ENCODE data around the gene RSAD2. TPM values are rescaled to one million over a fixed set of nuclear protein-coding genes. Genes with fewer than 3 reads are reported as not detected.

RSAD2 gene
- total and polyA plus RNA-seq, 2 of the 4 experiments (the other 2 are of a cell fraction), result not detected

GRCh38 chr2:6888724-6889123 is 11.1 kb downstream of the RSAD2 start:
- H3K56ac ChIP-seq (ENCODE audit: extremely low read depth, insufficient read depth, low read length), result no peak overlapping the region
- no peak overlapping the region for H2AFZ ChIP-seq (replicated peaks; ENCODE audit: low read length, poor library complexity)
- no peaks in the 10 kb centered on the region for H3K9me3 ChIP-seq (ENCODE audit: control insufficient read depth, insufficient read depth, low read length)
- no peak overlapping the region for H4K91ac ChIP-seq (ENCODE audit: insufficient read depth, low read depth, low read length)
- no peak for TF ChIP-seq MXI1 (IDR thresholded peaks at IDR 0.05; ENCODE audit: borderline replicate concordance, low read depth, low read length)
- TF ChIP-seq USF2 (IDR thresholded peaks at IDR 0.05; ENCODE audit: low read depth, low read length), result no peak
- TF ChIP-seq RFX5 (IDR thresholded peaks at IDR 0.05; ENCODE audit: low read depth, low read length), result no peak
- no peak for TF ChIP-seq CHD1 (IDR thresholded peaks at IDR 0.05; ENCODE audit: low read depth, low read length)
- TF ChIP-seq SMC3 (IDR thresholded peaks at IDR 0.05; ENCODE audit: low read depth, low read length), result no peak
- no peak for TF ChIP-seq ELK1 (IDR thresholded peaks at IDR 0.05; ENCODE audit: borderline replicate concordance, low read depth, low read length)
- no peak for TF ChIP-seq RCOR1 (IDR thresholded peaks at IDR 0.05; ENCODE audit: insufficient replicate concordance, low read length)
- H2AK5ac ChIP-seq (ENCODE audit: low read depth, low read length), result no peak overlapping the region
- H3K4me1 ChIP-seq (ENCODE audit: control insufficient read depth, insufficient read depth, low read length), result no peaks in the 10 kb centered on the region
- ChIA-PET POLR2A (ENCODE audit: unreplicated experiment) (no interaction called here), CTCF (no interaction called here)
- H3K4me3 ChIP-seq (ENCODE audit: insufficient read depth, low read depth, low read length), result no peak overlapping the region
- H3K4ac ChIP-seq (ENCODE audit: low read depth, low read length), result no peak overlapping the region
- no peaks in the 10 kb centered on the region for H3K27me3 ChIP-seq (ENCODE audit: control insufficient read depth, insufficient read depth, low read length)
- no peak overlapping the region for H3K9ac ChIP-seq (ENCODE audit: low read depth, low read length)
- H3K27ac ChIP-seq (ENCODE audit: insufficient read depth, low read length), result no peak overlapping the region
- no peak overlapping the region for H2BK20ac ChIP-seq (ENCODE audit: low read depth, low read length)
- in situ Hi-C loops (cut with MboI; ENCODE audit: low sequenced_read_pairs) (no loop called here), intact Hi-C loops (cut with micrococcal nuclease) (no loop called here), dilution Hi-C loops (cut with HindIII; ENCODE audit: low sequenced_read_pairs, unreplicated experiment) (no loop called here)
- no peaks in the 10 kb centered on the region for H3K36me3 ChIP-seq (ENCODE audit: control insufficient read depth, insufficient read depth, low read length)
- ATAC-seq (ENCODE audit: low read depth), result no peak
- no peak overlapping the region for H2AK9ac ChIP-seq (replicated peaks; ENCODE audit: low read depth, low read length, poor library complexity)
- H4K5ac ChIP-seq (ENCODE audit: low read depth, low read length), result no peak overlapping the region
- WGBS, 2 experiments (ENCODE audit: extremely low coverage in 2 of 2, insufficient read length in 1 of 2), result no CpG with 5 or more reads among the region's 4 CpGs
- no peak overlapping the region for H2BK15ac ChIP-seq (ENCODE audit: low read depth, low read length)
- no peak overlapping the region for H2BK5ac ChIP-seq (ENCODE audit: low read depth, low read length, poor library complexity, severe bottlenecking)
- no TSS peak for BruUV-seq (replicated peaks)
- no peaks in the 10 kb centered on the region for H4K20me1 ChIP-seq (ENCODE audit: insufficient read depth, low read length)
- no peak overlapping the region for H2BK120ac ChIP-seq (ENCODE audit: low read depth, low read length)
- H3K23ac ChIP-seq (ENCODE audit: low read depth, low read length), result no peak overlapping the region
- no peak for DNase-seq
- H3K79me1 ChIP-seq (ENCODE audit: low read depth in 1 of 2, low read length in 2 of 2), result no peaks in the 10 kb centered on the region
- H3K9me1 ChIP-seq (ENCODE audit: insufficient read depth, low read length), result no peaks in the 10 kb centered on the region
- no peak overlapping the region for H3K14ac ChIP-seq (replicated peaks; ENCODE audit: low read depth, low read length)
- no peak overlapping the region for H3K18ac ChIP-seq (ENCODE audit: low read depth, low read length)
- no peak overlapping the region for H4K8ac ChIP-seq (ENCODE audit: low read depth in 2 of 2, low read length in 2 of 2)
- no peak overlapping the region for H3K4me2 ChIP-seq (ENCODE audit: low read depth, low read length)

All from IMR-90 (cell line).